Mucosa of descending colon (tissue), 3 donors: ENCODE results near the gene DMWD. TPM values are rescaled to one million over a fixed set of nuclear protein-coding genes. Genes with fewer than 3 reads are reported as not detected.
A peak's percentile ranks its signal among the peaks of the same experiment; 100 is the strongest.

Experiments used
- ATAC-seq: fragments of 200-7000 bp; cut with Tn5 transposase; one replicate; pipeline ENCODE4 v1.9.1; 2020; ENCODE audit warnings: mild to moderate bottlenecking, moderate library complexity
- DNase-seq, 3 donors: peaks; one replicate each; pipeline ENCODE4 v3.0.0-alpha.2; 2020
- H3K36me3 ChIP-seq: fragments of 200-600 bp; one replicate; pipeline ENCODE4 v1.8.0; 2021; ENCODE audit warnings: low read depth, mild to moderate bottlenecking
- H3K4me1 ChIP-seq: fragments of 200-600 bp; one replicate; pipeline ENCODE4 v1.8.0; 2021; ENCODE audit warnings: low read depth, mild to moderate bottlenecking
- H3K4me3 ChIP-seq: fragments of 200-600 bp; one replicate; pipeline ENCODE4 v1.8.0; 2021; ENCODE audit warnings: mild to moderate bottlenecking
- H3K9me3 ChIP-seq: fragments of 200-600 bp; one replicate; pipeline ENCODE4 v1.8.0; 2021; ENCODE audit warnings: mild to moderate bottlenecking
- CTCF ChIP-seq: fragments of 200-600 bp; IDR thresholded peaks from one replicate; pipeline ENCODE4 v1.8.0; 2022; ENCODE audit warnings: antibody characterized with exemption, mild to moderate bottlenecking
- intact Hi-C, 2 donors: fragments of 100-400 bp; cut with DNase I in 1 of 2; cut with micrococcal nuclease in 1 of 2; formaldehyde crosslinking; loops; one replicate each; pipeline versions ENCODE4 v1.11.0 to v1.11.1; 2022; cut with DNase I, micrococcal nuclease
- total RNA-seq, 3 donors: library from RNA; stranded (reverse); fragmentation: NEBNext Ultra II Directional in 2 of 3; extraction: Animal tissue kit (Norgen Biotek cat#: 25700) in 2 of 3; gene quantifications; one replicate each; pipeline versions ENCODE4 v1.2.1 to v1.2.4, GENCODE V29; 2021 to 2023
- donor health status: DM: no; HTN: no; CAD: no; lungs with moderate emphysema.
- donor health status: DM: no; HTN: no; CAD: no.
- donor health status: DM: no; HTN: yes; CAD: no.

Gene DMWD
- total RNA-seq, 3 donors from 2014 or later: 33.2 to 67.1 (median 43.7) TPM

- peaks cover 7% of the 10 kb centered on the region for H3K4me1 ChIP-seq
- no peaks in the 10 kb centered on the region for H3K9me3 ChIP-seq
- H3K36me3 ChIP-seq: no peaks in the 10 kb centered on the region
- ATAC-seq: no peak
- no peak overlapping the region for H3K4me3 ChIP-seq
- no peak for TF ChIP-seq CTCF
- DNase-seq: no peak
- intact Hi-C loops: no loop called here
These were observed 19.3 kb downstream of the DMWD start for GRCh38 chr19:45773384-45773783.

GRCh38 chr19:45772912-45773311 is 19.7 kb downstream of the DMWD start:
- ATAC-seq: no peak
- no peak for TF ChIP-seq CTCF
- Histone ChIP-seq H3K36me3 (no peaks in the 10 kb centered on the region), H3K4me3 (no peak overlapping the region), H3K9me3 (no peaks in the 10 kb centered on the region), H3K4me1 (peaks cover 7% of the 10 kb centered on the region)
- DNase-seq: peak in 1 of 3 donors; percentile 29
- intact Hi-C loops: no loop called here

- no peaks in the 10 kb centered on the region for H3K36me3 ChIP-seq
- peaks cover 10% of the 10 kb centered on the region for H3K4me1 ChIP-seq
- H3K9me3 ChIP-seq: no peaks in the 10 kb centered on the region
- intact Hi-C loops: no loop called here
- no peak overlapping the region for H3K4me3 ChIP-seq
- TF ChIP-seq CTCF: no peak
- ATAC-seq (no peak), DNase-seq (peak in 1 of 3 donors; percentile 30)
These were observed 20.4 kb downstream of the DMWD start for GRCh38 chr19:45772130-45772840.

- peaks cover 18% of the 10 kb centered on the region for H3K4me1 ChIP-seq
- TF ChIP-seq CTCF: no peak
- ATAC-seq (no peak), DNase-seq (peak in 1 of 3 donors; percentile 72)
- no peaks in the 10 kb centered on the region for H3K9me3 ChIP-seq
- intact Hi-C loops: no loop called here
- no peak overlapping the region for H3K4me3 ChIP-seq
- no peaks in the 10 kb centered on the region for H3K36me3 ChIP-seq
These were observed 21.2 kb downstream of the DMWD start for GRCh38 chr19:45771311-45771933.

GRCh38 chr19:45770192-45771101 is 22.2 kb downstream of the DMWD start:
- ATAC-seq (peak; percentile 77), DNase-seq (peak; percentile 95 to 98 (median 96))
- Histone ChIP-seq H3K4me1 (peaks cover 22% of the 10 kb centered on the region), H3K4me3 (peak overlapping the region; percentile 19), H3K9me3 (no peaks in the 10 kb centered on the region), H3K36me3 (no peaks in the 10 kb centered on the region)
- TF ChIP-seq CTCF: peak; percentile 89
- intact Hi-C loops: no loop called here
